Endothelial cell (in vitro differentiated cells): ENCODE results near the gene COPB2. TPM values are rescaled to one million over a fixed set of nuclear protein-coding genes. Genes with fewer than 3 reads are reported as not detected.
A peak's percentile ranks its signal among the peaks of the same experiment; 100 is the strongest.

Experiments
- DNase-seq: peaks from one replicate; pipeline ENCODE4 v3.0.0; 2021; ENCODE audit warnings: low spot score
- H3K27ac Mint-ChIP-seq: one replicate; pipeline ENCODE4 v1.8.0; 2021; ENCODE audit warnings: mixed read lengths, inconsistent platforms; ENCODE audit not compliant: unreplicated experiment
- H3K27me3 Mint-ChIP-seq: one replicate; pipeline ENCODE4 v1.8.0; 2021; ENCODE audit warnings: mild to moderate bottlenecking, moderate library complexity, mixed read lengths, inconsistent platforms; ENCODE audit not compliant: unreplicated experiment
- H3K36me3 Mint-ChIP-seq: one replicate; pipeline ENCODE4 v1.8.0; 2021; ENCODE audit warnings: mild to moderate bottlenecking, low read depth, mixed read lengths, inconsistent platforms; ENCODE audit not compliant: unreplicated experiment
- H3K4me1 Mint-ChIP-seq: one replicate; pipeline ENCODE4 v1.8.0; 2021; ENCODE audit warnings: mild to moderate bottlenecking, mixed read lengths, inconsistent platforms; ENCODE audit not compliant: unreplicated experiment
- H3K4me3 Mint-ChIP-seq: one replicate; pipeline ENCODE4 v1.8.0; 2021; ENCODE audit warnings: mild to moderate bottlenecking, mixed read lengths, inconsistent platforms; ENCODE audit not compliant: unreplicated experiment
- H3K9me3 Mint-ChIP-seq: one replicate; pipeline ENCODE4 v1.8.0; 2021; ENCODE audit warnings: mixed read lengths, inconsistent platforms; ENCODE audit not compliant: unreplicated experiment
- CTCF ChIP-seq: fragments of 200-600 bp; sonication (generic); IDR thresholded peaks from one replicate; pipeline ENCODE4 v1.5.0; 2021; ENCODE audit warnings: antibody characterized with exemption; ENCODE audit not compliant: unreplicated experiment
- total RNA-seq: library from RNA; stranded (reverse); fragmentation: NEBNext Ultra II Directional; extraction: Animal tissue kit (Norgen Biotek cat#: 25700); gene quantifications from one replicate; pipeline ENCODE4 v1.2.1, GENCODE V29; 2021; ENCODE audit not compliant: unreplicated experiment

Gene COPB2
- total RNA-seq, 1 donor from 2014 or later: 140 TPM

- TF ChIP-seq CTCF: peak; percentile 80
- peak; percentile 48 for DNase-seq
- H3K9me3 Mint-ChIP-seq: no peaks in the 10 kb centered on the region
- peaks cover 14% of the 10 kb centered on the region for H3K4me1 Mint-ChIP-seq
- H3K27ac Mint-ChIP-seq: no peak overlapping the region
- H3K36me3 Mint-ChIP-seq: no peaks in the 10 kb centered on the region
- peaks cover 1% of the 10 kb centered on the region for H3K27me3 Mint-ChIP-seq
- no peak overlapping the region for H3K4me3 Mint-ChIP-seq
Observed at GRCh38 chr3:139427283-139428060, 38.0 kb upstream of the COPB2 start.

DNA sequence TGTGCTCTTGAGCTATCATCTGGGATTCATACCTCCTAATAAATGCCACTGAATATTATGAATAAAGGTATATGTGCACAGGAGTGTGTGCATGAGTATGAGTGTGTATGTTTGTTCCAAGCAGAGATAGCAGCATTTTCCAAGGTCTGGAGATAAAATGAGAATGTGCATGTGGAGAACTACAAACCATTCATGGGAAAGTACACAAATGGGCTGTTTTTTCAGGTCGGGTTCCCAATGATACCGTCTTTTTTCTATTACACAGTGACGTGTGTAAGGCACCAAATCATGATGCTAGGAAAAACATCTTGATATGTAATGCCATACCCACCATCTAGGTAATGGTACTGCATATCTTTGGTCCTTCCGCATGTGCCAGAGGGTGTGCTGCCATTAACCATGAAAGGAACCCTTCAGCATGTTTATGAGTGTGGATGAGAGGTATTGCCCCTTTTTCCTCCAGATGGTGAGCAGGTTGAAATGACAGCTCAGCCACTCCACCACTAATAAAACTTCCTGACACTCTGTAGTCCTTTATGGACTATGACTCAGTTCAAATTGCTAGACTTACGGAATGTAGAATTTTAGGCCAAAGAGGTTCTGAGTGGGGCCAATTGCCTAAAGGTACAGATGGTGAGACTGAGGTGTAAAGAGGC, 36.4 kb upstream of the COPB2 start:
- H3K9me3 Mint-ChIP-seq: no peaks in the 10 kb centered on the region
- no peak for DNase-seq
- peaks cover 1% of the 10 kb centered on the region for H3K27me3 Mint-ChIP-seq
- H3K36me3 Mint-ChIP-seq: no peaks in the 10 kb centered on the region
- H3K27ac Mint-ChIP-seq: no peak overlapping the region
- peaks cover 14% of the 10 kb centered on the region for H3K4me1 Mint-ChIP-seq
- TF ChIP-seq CTCF: no peak
- H3K4me3 Mint-ChIP-seq: no peak overlapping the region

DNA sequence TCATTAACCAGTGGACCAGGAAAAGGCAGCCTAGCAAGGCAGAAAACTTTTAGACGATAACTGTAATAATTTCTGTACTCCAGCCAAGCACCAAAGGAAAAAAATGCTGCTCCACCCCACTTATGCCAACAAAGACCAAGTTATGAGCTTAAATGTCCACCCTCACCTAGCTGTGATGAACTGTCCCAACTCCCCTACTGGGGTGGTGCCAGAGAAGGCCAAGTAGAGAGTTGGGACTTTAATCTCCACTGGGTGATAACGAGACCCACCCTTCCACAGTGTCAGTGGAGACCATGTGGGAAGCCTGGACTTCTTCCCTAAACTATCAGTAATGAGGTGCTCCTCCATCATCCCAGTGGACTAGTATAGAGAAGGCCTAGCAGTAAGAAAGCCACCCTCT, 33.8 kb upstream of the COPB2 start:
- H3K27ac Mint-ChIP-seq: no peak overlapping the region
- no peak for TF ChIP-seq CTCF
- no peaks in the 10 kb centered on the region for H3K27me3 Mint-ChIP-seq
- H3K9me3 Mint-ChIP-seq: no peaks in the 10 kb centered on the region
- H3K4me1 Mint-ChIP-seq: peaks cover 7% of the 10 kb centered on the region
- H3K36me3 Mint-ChIP-seq: no peaks in the 10 kb centered on the region
- DNase-seq: no peak
- no peak overlapping the region for H3K4me3 Mint-ChIP-seq

DNA sequence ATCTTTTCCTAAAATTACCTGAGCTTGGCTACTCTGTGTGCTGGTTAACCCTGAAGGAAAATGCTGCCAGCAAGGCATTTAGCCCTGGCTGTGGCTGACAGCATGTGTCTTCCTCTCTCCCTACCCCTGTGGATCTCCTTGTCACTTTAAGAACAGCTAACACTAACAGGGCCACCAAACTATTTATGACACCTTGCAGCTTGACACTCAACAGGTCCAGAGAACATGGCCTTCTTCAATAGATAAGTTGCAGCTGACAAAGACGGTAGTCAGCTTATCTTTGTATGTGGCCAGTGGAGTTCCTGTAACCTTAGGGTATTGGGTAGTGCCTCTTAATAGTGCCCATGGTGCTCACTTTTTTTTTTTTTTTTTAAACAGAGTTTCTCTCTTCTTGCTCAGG, 32.0 kb upstream of the COPB2 start:
- Mint-ChIP-seq H3K36me3 (no peaks in the 10 kb centered on the region), H3K4me3 (no peak overlapping the region), H3K27ac (no peak overlapping the region), H3K9me3 (no peaks in the 10 kb centered on the region), H3K4me1 (no peaks in the 10 kb centered on the region), H3K27me3 (no peaks in the 10 kb centered on the region)
- TF ChIP-seq CTCF: no peak
- DNase-seq: no peak

- TF ChIP-seq CTCF: no peak
- no peaks in the 10 kb centered on the region for H3K36me3 Mint-ChIP-seq
- H3K27ac Mint-ChIP-seq: no peak overlapping the region
- H3K9me3 Mint-ChIP-seq: no peaks in the 10 kb centered on the region
- H3K4me1 Mint-ChIP-seq: no peaks in the 10 kb centered on the region
- no peak for DNase-seq
- no peaks in the 10 kb centered on the region for H3K27me3 Mint-ChIP-seq
- no peak overlapping the region for H3K4me3 Mint-ChIP-seq
Observed at GRCh38 chr3:139421040-139421439, 31.6 kb upstream of the COPB2 start.
